ENCODE results near the gene TRIP12.

Gene TRIP12

GRCh38 chr2:229880892-229881586 lies 40.8 kb downstream of the TRIP12 start:
- in situ Hi-C loops (cut with HindIII; ENCODE audit: low sequenced_read_pairs): no loop called here
- DNase-seq (ENCODE audit: low read depth, low spot score): no peak
- no peak overlapping the region for H3K4me3 ChIP-seq (ENCODE audit: low read depth, low read length)
- TF ChIP-seq CTCF (IDR thresholded peaks at IDR 0.05; ENCODE audit: low read depth, low read length): no peak

- no peak overlapping the region for H3K4me3 ChIP-seq (ENCODE audit: low read depth, low read length)
- TF ChIP-seq CTCF (IDR thresholded peaks at IDR 0.05; ENCODE audit: low read depth, low read length): no peak
- no peak for DNase-seq (ENCODE audit: low read depth, low spot score)
- in situ Hi-C loops (cut with HindIII; ENCODE audit: low sequenced_read_pairs): no loop called here
Measured at GRCh38 chr2:229879191-229879950, 42.4 kb downstream of the TRIP12 start.

GRCh38 chr2:229875549-229875948 lies 46.3 kb downstream of the TRIP12 start:
- DNase-seq (ENCODE audit: low read depth, low spot score): no peak
- H3K4me3 ChIP-seq (ENCODE audit: low read depth, low read length): no peak overlapping the region
- TF ChIP-seq CTCF (IDR thresholded peaks at IDR 0.05; ENCODE audit: low read depth, low read length): no peak
- in situ Hi-C loops (cut with HindIII; ENCODE audit: low sequenced_read_pairs): no loop called here

GRCh38 chr2:229874647-229875046 lies 47.2 kb downstream of the TRIP12 start:
- no peak for DNase-seq (ENCODE audit: low read depth, low spot score)
- no peak overlapping the region for H3K4me3 ChIP-seq (ENCODE audit: low read depth, low read length)
- in situ Hi-C loops (cut with HindIII; ENCODE audit: low sequenced_read_pairs): no loop called here
- TF ChIP-seq CTCF (IDR thresholded peaks at IDR 0.05; ENCODE audit: low read depth, low read length): no peak

GRCh38 chr2:229873123-229873581 lies 48.7 kb downstream of the TRIP12 start:
- in situ Hi-C loops (cut with HindIII; ENCODE audit: low sequenced_read_pairs): no loop called here
- no peak for TF ChIP-seq CTCF (IDR thresholded peaks at IDR 0.05; ENCODE audit: low read depth, low read length)
- DNase-seq (ENCODE audit: low read depth, low spot score): no peak
- H3K4me3 ChIP-seq (ENCODE audit: low read depth, low read length): no peak overlapping the region

GRCh38 chr2:229870903-229871656 lies 50.7 kb downstream of the TRIP12 start:
- no peak overlapping the region for H3K4me3 ChIP-seq (ENCODE audit: low read depth, low read length)
- DNase-seq (ENCODE audit: low read depth, low spot score): no peak
- no peak for TF ChIP-seq CTCF (IDR thresholded peaks at IDR 0.05; ENCODE audit: low read depth, low read length)
- in situ Hi-C loops (cut with HindIII; ENCODE audit: low sequenced_read_pairs): no loop called here

Measured in astrocyte of the spinal cord (primary cell).